Subcutaneous adipose tissue (tissue), 4 donors: ENCODE data around the gene SIRPA. TPM values are rescaled to one million over a fixed set of nuclear protein-coding genes. Genes with fewer than 3 reads are reported as not detected.

Source experiments
- total RNA-seq, 4 donors: library from RNA; depleted of rRNA; stranded (reverse); fragments of >200 nt; gene quantifications; one replicate each; pipeline ENCODE4 v1.1.0, GENCODE V29; 2016
- TF ChIP-seq, protein P1 (sequence below): fragments of 450-650 bp; IDR thresholded peaks from one replicate; pipeline ENCODE4 v1.5.1; 2016; ENCODE audit warnings: low read depth, mild to moderate bottlenecking, control low read depth, antibody characterized with exemption, moderate library complexity

The SIRPA gene
- total RNA-seq, 4 donors from 2014 or later, result 35.0 to 101 (median 53.1) TPM

DNA sequence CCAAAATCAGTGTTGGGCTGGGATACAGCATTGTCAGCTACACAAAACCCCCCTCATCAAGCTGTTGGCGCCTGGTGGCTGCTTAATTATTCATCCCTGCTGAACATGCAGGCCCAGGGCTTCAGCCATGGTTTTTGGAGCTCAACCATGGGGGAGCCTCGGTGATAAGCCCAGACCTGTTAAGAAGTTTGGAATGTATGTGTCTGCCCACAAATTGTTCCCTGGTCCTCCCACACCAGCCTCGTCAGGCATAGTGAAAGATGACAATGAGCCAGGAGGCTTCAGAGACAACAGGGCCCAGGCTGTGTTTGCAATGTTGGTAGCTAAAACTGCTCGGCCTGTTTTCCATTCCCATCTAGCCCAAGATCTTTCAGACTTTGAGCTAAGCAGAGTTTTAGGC lies 34.8 kb upstream of the SIRPA start:
- TF ChIP-seq, protein P1, sequence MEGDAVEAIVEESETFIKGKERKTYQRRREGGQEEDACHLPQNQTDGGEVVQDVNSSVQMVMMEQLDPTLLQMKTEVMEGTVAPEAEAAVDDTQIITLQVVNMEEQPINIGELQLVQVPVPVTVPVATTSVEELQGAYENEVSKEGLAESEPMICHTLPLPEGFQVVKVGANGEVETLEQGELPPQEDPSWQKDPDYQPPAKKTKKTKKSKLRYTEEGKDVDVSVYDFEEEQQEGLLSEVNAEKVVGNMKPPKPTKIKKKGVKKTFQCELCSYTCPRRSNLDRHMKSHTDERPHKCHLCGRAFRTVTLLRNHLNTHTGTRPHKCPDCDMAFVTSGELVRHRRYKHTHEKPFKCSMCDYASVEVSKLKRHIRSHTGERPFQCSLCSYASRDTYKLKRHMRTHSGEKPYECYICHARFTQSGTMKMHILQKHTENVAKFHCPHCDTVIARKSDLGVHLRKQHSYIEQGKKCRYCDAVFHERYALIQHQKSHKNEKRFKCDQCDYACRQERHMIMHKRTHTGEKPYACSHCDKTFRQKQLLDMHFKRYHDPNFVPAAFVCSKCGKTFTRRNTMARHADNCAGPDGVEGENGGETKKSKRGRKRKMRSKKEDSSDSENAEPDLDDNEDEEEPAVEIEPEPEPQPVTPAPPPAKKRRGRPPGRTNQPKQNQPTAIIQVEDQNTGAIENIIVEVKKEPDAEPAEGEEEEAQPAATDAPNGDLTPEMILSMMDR, result no peak

- TF ChIP-seq, protein P1, result no peak
Observed at GRCh38 chr20:1861347-1861976, 33.7 kb upstream of the SIRPA start.

- TF ChIP-seq, protein P1, result no peak
Observed at GRCh38 chr20:1861996-1862662, 33.1 kb upstream of the SIRPA start.

- TF ChIP-seq, protein P1, result no peak
Observed at GRCh38 chr20:1862663-1863053, 32.5 kb upstream of the SIRPA start.

DNA sequence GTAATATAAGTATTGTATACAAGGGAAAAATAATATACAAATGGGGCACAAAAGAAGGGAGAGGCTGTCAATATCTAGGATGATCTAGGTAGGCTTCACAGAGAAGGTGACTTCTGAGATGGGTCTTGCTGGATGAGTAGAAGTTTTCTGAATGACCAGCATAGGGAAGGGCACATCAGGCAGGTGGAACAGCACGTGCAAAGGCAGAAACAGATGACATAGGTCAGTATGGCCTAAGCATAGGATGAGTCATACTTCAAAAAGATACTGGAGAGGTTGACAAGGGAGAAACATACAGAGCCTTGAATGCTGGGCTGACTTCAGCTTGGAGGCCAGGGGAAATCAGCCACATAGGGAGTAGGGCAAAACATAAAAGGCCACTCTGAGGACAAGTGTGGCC lies 31.9 kb upstream of the SIRPA start:
- TF ChIP-seq, protein P1, result no peak

DNA sequence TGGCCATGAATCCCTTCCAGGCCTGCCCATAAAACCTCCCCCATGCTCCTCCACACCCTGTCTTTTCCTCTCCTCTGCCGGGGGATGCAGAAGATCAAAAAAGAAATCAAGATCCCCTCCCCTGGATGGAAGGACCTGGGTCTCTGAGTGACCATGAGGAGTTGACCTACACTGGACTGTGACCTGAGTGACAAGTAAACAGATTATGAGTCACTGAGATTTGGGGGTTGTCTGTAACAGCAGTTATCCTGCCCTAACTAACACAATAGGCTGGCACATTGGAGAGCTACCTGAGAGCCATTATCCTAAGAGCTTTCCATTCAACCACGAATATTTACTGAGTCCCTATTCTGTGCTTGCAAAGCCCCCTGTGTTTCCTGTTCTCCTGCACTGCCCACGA lies 28.4 kb upstream of the SIRPA start:
- TF ChIP-seq, protein P1, result no peak

DNA sequence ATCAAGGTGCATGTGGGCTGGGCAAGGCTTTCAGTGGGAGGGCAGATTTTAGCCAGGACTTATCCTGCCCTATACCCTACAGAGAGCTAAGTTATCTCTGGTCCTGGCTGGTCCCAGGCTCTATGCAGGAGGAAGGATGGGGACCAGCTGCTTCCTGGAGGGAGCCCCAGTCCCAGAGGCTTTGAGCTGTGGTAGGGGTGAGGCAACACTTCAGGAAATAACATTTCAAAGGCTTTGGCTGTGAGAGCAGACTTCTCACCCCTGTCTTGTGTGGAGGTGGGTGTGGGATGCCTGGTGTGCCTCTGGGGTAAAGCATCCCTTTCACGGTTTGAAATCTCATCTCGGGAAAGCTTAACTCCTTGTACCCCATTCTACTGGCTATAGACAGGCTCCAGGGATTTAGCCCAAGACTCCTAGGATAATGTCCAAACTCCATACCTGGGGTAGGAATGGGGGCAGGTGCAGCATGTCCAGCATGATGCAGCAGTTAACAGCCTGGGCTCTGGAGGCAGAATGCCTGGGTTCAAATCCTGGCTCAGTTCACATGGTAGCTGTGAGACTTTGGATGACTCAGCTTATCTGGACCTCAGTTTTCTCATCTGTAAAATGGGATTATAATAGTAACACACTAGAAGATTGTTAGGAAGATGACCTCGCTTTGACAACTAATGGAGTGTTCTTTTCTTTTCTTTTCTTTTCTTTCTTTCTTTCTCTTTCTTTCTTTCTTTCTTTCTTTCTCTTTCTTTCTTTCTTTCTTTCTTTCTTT lies 27.5 kb upstream of the SIRPA start:
- TF ChIP-seq, protein P1, result no peak
